HG03103 (cell line): ENCODE data around the gene MTURN.
"Not testable (repeated sequence)": the region's sequence is repeated elsewhere in the genome, so short reads cannot be mapped to it uniquely, and the experiment has no call there.

Source experiments
- ATAC-seq: cut with Tn5 transposase; IDR thresholded peaks from one replicate; pipeline ENCODE4 v1.9.1; 2021; ENCODE audit warnings: low read depth; ENCODE audit not compliant: unreplicated experiment

MTURN gene

GRCh38 chr7:30134611-30135300 is at the start of gene MTURN:
Gene MTURN (plus strand): TSS chr7:30134986. CDS start chr7:30135137, 151 bp downstream.
- peak; percentile 75 for ATAC-seq

GRCh38 chr7:30086529-30086928 is 48.3 kb upstream of the MTURN start:
- ATAC-seq, result no peak

GRCh38 chr7:30087371-30087770 is 47.4 kb upstream of the MTURN start:
- ATAC-seq, result no peak

DNA sequence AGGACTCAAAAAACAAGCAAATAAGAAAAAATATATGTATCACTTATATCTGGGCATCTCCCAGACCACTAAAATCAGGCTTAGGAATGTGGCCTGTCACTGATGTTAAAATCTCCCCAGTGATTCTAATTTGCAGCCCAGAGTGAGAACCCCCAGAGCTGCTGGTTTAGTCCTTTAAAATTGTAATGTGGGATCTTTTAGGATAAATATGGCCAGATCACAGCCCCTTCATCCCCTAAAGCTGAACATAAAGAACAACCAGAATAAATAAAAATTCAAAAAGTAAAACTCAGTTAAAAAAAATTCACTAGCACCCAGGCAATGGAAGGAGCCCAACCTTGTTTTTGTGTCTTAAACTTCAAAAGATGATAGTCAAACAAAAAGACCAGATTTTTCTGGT is 46.4 kb upstream of the MTURN start:
- ATAC-seq, result no peak

DNA sequence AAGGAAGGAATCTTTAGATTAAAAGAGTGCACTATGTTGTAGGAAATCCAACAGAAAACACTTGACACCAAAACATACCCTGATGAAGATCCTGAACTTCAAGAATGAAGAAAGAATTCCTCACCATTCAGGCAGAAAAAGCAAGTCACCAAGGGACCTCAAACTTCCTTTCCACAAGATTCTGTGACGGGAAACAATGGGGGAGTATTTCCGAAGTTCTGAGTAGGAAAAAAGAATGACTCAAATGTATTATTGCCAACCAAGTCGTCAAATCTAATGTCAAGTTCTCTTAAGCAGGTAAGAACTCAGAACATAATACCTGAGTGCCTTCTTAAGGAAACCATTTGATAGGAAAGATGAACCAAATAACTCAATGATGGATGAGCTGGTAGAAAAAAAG is 44.7 kb upstream of the MTURN start:
- ATAC-seq, result no peak

- no peak for ATAC-seq
Measured at GRCh38 chr7:30091491-30091912, 43.3 kb upstream of the MTURN start.

- ATAC-seq, result no peak
Measured at GRCh38 chr7:30091987-30092386, 42.8 kb upstream of the MTURN start.

DNA sequence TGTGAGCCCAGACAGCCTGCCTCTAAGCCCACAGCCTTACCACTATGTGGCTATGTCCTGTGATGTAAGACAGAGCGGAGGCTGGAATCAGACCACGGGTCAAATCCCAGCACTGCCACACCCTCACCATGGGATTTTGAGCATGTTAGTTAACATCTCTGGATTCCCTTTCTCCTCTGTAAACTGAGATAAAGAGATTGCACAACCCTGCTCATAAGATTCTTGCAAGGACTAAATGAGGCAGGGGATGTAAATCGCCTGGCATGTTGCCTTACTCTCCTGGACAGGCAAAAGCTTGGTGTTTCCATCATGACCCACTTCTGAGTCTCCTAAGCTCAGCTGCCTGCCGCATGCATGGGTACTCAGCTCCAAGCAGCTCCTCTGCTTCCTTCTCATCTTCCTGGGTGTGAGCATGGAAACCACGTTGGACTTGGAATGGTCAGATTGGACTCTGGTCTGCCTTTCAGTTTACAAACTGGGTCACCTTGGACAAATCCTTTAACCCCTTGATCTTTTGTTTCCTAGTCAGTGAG is 41.3 kb upstream of the MTURN start:
- no peak for ATAC-seq

DNA sequence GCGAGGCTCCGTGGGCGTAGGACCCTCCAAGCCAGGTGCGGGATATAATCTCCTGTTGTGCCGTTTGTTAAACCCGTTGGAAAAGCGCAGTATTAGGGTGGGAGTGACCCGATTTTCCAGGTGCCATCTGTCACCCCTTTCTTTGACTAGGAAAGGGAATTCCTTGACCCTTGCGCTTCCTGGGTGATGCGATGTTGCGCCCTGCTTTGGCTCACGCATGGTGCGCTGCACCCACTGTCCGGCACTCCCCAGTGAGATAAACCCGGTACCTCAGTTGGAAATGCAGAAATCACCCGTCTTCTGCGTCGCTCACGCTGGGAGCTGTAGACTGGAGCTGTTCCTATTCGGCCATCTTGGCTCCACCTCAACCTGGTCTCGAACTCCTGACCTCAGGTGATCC is 36.2 kb upstream of the MTURN start:
- ATAC-seq, result not testable (repeated sequence)

GRCh38 chr7:30102281-30102680 is 32.5 kb upstream of the MTURN start:
- no peak for ATAC-seq

DNA sequence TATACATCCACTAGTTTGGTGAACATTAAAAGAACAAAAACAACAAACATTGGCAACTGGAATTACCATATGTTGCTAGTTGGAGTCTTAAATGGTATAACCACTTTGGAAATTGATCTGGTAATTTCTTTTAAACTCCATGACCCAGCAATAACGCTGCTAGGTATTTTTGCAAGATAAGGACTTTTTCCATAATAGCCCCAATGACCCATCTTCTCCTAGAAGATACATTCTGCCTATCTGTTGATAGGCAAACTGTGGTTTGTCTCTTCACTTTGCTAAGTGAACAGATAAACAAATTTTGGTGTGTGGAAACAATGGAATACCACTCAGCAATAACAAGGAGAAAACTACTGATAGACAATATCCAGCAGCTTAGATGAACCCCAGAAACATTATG is 30.6 kb upstream of the MTURN start:
- no peak for ATAC-seq

- no peak for ATAC-seq
Measured at GRCh38 chr7:30112103-30112713, 22.6 kb upstream of the MTURN start.

DNA sequence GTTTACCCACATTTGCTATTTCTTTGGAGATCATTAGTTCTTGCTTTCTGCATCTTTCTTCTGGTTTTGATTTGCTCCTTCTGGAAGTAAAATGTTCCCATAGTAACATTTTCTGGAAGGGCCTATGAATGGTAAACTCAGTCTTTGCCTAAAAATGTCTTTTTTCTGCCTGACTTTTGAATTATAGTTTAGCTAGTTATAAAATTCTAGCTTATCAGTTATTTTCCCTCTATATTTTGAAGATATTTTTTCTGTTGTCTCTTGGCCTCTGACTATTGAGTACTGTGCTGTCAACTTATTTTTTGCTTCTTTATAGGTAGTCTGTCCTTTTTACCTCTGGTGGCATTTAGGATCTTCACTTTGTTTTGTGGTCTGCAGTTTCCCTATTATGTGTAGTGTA is 21.6 kb upstream of the MTURN start:
- no peak for ATAC-seq

DNA sequence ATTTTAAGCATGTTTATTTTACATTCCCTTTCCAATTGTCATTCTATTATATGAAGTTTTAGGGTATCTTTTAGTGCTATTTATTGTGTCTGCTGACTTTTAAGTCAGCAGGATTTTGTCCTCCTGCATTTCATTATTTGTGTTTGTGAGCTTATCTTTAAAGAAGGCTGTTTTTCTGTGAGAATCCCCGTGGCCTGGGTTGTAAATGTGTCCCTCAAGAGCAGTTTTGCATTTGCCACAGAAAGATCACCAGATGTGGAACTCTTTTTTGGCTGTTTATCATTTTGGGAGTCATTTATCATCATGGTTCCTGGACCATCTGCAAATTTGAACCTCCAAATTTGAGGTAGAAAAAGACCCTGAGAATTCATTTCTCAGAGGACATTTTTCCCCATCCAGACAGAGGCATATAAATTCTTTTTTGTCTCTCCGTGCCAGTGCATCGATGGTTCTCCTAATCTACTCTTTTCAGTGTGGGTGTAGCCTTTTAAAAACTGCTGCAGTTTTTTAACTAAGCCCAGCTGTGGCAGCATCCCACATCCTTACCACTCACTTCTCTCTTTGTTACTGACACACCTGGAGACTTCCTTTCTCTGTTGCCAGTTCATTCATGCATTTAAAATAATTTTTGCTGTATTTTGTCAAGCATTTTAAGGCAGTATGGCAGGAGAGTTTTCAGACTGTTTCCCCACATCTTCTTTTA is 20.1 kb upstream of the MTURN start:
- ATAC-seq, result no peak

DNA sequence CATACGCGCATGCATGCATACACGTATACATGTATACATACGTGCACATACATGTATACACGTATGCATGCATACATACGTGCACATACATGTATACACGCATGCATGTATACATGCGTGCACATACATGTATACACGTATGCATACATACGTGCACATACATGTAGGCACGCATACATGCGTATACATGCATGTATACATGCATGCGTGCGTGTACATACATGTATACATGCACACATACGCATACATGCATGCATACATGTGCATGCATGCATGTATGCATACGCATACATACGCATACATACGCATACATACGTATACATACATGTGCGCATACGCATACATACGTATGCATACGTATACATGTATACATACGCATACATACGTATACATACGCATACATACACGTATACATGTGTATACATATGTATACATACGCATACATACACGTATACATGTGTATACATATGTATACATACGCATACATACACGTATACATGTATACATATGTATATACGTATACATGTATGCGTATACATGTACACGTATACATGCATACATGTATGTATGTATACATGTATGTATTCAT is 19.0 kb upstream of the MTURN start:
- ATAC-seq, result no peak

DNA sequence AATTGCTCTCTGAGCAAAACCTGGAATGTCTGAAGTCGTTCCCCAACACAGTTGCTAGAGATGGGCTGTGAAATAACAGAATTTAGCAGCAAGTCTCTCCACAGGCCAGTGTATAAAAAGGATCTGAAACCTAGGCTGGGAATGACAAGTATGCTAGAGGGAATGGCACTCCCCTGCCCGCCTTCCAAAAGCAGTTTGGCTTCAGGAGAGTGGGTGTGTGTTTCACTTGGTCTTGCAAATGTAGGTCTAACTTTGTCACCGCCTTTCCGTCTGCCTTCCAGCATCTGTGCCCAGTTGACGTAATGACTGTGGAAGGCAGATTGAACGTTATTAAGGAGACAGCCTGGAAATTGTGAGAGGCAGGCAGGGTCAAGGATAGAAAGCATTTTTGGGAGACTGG is 18.0 kb upstream of the MTURN start:
- no peak for ATAC-seq

DNA sequence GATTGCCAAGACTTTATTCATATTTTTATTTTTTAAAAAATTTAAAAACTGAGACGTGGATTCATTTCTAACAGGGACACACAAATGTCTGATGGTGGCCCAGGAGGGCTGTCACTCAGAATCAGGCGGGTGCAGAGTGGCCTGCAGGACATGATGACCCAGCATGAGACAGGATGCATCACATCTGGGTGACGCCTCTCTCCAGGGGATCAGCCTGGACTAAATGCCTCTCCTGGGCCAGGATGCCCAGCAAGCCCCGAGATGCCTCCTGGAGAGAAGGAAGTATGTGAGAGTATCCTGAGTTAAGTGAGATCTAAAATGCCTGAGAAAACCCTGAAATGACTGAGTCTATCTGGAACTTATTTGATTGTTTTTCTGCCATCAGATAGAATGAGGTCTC is 16.9 kb upstream of the MTURN start:
- ATAC-seq, result no peak

GRCh38 chr7:30119890-30120577 is 14.8 kb upstream of the MTURN start:
- ATAC-seq, result no peak

DNA sequence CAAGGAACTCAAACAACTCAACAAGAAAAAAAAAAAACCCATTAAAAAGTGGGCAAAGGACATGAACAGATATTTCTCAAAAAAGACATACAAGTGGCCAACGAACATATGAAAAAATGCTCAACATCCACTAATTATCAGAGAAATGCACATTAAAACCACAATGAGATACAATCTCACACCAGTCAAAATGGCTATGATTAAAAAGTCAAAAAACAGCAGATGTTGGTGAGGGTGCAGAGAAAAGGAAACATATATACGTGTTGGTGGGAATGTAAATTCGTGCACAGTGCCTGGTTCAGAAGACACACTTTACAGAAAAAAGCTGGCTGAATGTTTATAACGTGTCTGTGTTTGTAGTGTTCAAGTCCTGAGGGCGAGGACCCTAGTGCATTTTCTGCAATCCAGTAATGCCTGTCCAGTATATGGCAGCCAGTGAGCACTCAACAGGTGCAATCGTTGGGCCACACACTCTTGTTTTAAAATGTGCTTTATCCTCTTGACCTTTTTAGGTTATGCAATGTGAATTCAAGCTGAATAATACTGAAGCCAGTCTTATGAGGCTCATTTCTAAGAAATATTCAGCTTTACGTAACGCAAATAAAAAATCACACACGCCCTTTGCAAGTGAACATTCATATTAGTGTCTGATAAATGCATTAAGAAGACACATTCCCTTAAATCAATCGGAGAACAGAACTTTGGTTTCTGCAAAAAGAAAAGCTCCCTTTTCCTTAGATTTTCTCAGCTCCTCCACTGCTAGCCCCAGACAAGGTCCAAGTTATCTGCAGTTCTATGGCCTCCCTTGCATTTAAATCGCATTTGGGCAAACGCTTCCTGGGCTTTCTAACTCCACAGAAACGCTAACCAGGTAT is 813 bp upstream of the MTURN start:
- ATAC-seq, result no peak
